ENCODE results near the gene TRIM3.

Gene TRIM3

GRCh38 chr11:6468712-6469495, 4.8 kb downstream of the TRIM3 start:
- Mint-ChIP-seq H3K4me3 (no peak overlapping the region), H3K27me3 (ENCODE audit: low read depth) (peaks cover 30% of the 10 kb centered on the region), H3K4me1 (ENCODE audit: low read depth) (peaks cover 9% of the 10 kb centered on the region), H3K36me3 (ENCODE audit: low read depth) (no peaks in the 10 kb centered on the region), H3K27ac (no peak overlapping the region), H3K9me3 (no peaks in the 10 kb centered on the region)

- peaks cover 3% of the 10 kb centered on the region for H3K36me3 Mint-ChIP-seq (ENCODE audit: low read depth)
- no peaks in the 10 kb centered on the region for H3K27me3 Mint-ChIP-seq (ENCODE audit: low read depth)
- no peaks in the 10 kb centered on the region for H3K9me3 Mint-ChIP-seq
- H3K27ac Mint-ChIP-seq = no peak overlapping the region
- H3K4me3 Mint-ChIP-seq = no peak overlapping the region
- no peaks in the 10 kb centered on the region for H3K4me1 Mint-ChIP-seq (ENCODE audit: low read depth)
These were observed 14.7 kb downstream of the TRIM3 start for GRCh38 chr11:6459099-6459450.

DNA sequence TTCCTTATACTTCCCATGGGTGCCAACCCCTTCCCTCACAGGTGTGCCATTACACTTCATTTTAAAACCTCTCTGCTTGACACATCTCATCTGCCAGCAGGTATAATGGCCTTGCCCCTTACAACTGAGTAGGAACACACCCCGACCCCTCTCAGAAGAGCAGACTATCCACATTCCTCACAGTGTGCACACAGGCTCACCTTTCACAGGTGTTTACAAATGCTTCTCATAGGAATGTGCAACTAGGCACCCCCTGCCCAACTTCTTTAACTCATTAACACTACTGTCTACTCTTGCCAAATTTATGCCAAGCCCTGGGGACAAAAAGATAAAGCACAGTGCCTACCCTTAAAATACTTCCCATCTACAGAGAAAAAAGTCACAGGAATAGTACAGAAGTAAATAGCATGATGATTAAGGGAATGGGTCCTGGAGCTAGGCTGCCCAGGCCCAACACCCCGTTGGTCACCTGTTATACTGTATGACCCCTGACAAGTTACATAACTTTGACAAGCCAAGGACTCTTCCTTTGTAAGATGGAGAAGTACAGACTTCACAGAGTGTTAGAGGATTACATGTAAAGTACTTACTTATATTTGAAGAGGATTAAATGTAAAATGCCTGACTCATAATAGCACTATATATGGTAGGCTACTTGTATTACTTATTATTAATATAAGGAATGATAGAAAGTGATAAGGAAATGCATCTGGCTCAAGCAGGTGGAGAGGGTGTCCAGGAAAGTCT, 15.2 kb downstream of the TRIM3 start:
- Mint-ChIP-seq H3K27me3 (ENCODE audit: low read depth) (no peaks in the 10 kb centered on the region), H3K27ac (no peak overlapping the region), H3K4me1 (ENCODE audit: low read depth) (no peaks in the 10 kb centered on the region)

GRCh38 chr11:6457581-6458320, 16.0 kb downstream of the TRIM3 start:
- no peak overlapping the region for H3K4me3 Mint-ChIP-seq
- H3K27me3 Mint-ChIP-seq (ENCODE audit: low read depth) = no peaks in the 10 kb centered on the region
- H3K4me1 Mint-ChIP-seq (ENCODE audit: low read depth) = no peaks in the 10 kb centered on the region
- no peaks in the 10 kb centered on the region for H3K36me3 Mint-ChIP-seq (ENCODE audit: low read depth)
- H3K27ac Mint-ChIP-seq = no peak overlapping the region
- H3K9me3 Mint-ChIP-seq = no peaks in the 10 kb centered on the region

More for the DNA sequence above, 15.2 kb downstream of the TRIM3 start:
- no peak overlapping the region for H3K4me3 Mint-ChIP-seq
- H3K9me3 Mint-ChIP-seq = no peaks in the 10 kb centered on the region
- no peaks in the 10 kb centered on the region for H3K36me3 Mint-ChIP-seq (ENCODE audit: low read depth)

DNA sequence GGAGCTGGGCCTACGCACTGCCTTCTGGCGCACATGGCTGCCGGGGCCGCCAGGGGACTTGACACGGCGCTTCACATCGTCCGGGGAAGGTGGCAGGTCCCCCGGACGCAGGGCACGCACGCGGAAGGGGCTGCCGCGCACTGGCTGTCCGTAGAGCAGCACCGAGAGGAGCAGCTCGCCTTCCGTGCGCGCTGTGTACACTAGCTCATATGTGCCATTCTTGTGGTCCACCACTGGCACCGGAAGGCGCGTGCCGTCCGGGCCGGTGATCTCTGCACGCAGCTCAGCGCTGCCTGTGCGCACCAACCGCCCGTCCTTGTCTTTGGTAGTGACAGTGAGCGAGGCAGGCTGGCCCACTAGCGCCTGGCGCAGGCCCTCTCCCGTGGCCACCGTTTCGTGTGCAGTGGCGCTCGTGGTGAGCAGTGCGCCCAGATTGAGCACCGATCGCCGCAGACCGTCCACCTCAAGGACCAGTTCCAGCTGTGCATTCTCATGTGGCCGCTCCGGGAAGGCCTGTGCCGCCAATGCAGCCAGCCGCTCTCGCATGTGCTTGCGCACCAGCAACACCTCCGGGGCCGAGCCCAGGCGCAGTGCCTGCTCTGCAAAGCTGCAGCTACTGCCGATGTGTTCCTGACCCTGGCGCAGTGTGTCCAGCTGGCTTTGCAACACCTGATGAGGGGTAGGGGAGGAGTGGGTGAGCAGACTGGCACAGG, 17.2 kb downstream of the TRIM3 start:
- Mint-ChIP-seq H3K9me3 (no peaks in the 10 kb centered on the region), H3K4me1 (ENCODE audit: low read depth) (no peaks in the 10 kb centered on the region), H3K4me3 (no peak overlapping the region), H3K27ac (no peak overlapping the region), H3K27me3 (ENCODE audit: low read depth) (no peaks in the 10 kb centered on the region), H3K36me3 (ENCODE audit: low read depth) (no peaks in the 10 kb centered on the region)

GRCh38 chr11:6455070-6455469, 18.7 kb downstream of the TRIM3 start:
- no peak overlapping the region for H3K4me3 Mint-ChIP-seq

DNA sequence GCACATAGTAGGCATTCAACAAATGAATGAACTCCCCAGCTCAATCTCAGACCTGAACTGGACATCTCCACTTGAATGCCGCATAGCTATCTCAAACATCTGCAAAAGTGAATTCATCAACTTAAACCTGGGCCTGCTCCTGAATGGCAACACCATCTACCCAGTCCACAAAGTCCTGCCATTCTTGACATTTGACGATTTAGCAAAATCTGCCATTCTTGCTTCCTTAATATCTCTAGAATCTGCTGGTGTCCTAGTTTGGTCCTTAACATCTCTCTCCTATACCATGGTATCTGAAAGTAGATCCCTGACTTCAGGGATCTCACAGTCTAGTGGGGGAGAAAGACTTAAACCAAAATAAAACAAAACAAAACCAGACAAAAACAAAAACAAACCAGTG, 20.6 kb downstream of the TRIM3 start:
- H3K27me3 Mint-ChIP-seq (ENCODE audit: low read depth) = no peaks in the 10 kb centered on the region
- H3K36me3 Mint-ChIP-seq (ENCODE audit: low read depth) = no peaks in the 10 kb centered on the region

More at GRCh38 chr11:6455070-6455469, 18.7 kb downstream of the TRIM3 start:
- Mint-ChIP-seq H3K36me3 (ENCODE audit: low read depth) (no peaks in the 10 kb centered on the region), H3K27ac (no peak overlapping the region), H3K9me3 (no peaks in the 10 kb centered on the region), H3K27me3 (ENCODE audit: low read depth) (no peaks in the 10 kb centered on the region), H3K4me1 (ENCODE audit: low read depth) (no peaks in the 10 kb centered on the region)

GRCh38 chr11:6452219-6452618, 21.5 kb downstream of the TRIM3 start:
- Mint-ChIP-seq H3K27me3 (ENCODE audit: low read depth) (no peaks in the 10 kb centered on the region), H3K36me3 (ENCODE audit: low read depth) (no peaks in the 10 kb centered on the region), H3K4me3 (no peak overlapping the region), H3K9me3 (no peaks in the 10 kb centered on the region), H3K4me1 (ENCODE audit: low read depth) (no peaks in the 10 kb centered on the region), H3K27ac (no peak overlapping the region)

More for the DNA sequence above, 20.6 kb downstream of the TRIM3 start:
- H3K9me3 Mint-ChIP-seq = no peaks in the 10 kb centered on the region
- no peak overlapping the region for H3K27ac Mint-ChIP-seq
- no peak overlapping the region for H3K4me3 Mint-ChIP-seq
- H3K4me1 Mint-ChIP-seq (ENCODE audit: low read depth) = no peaks in the 10 kb centered on the region

GRCh38 chr11:6448574-6448973, 25.2 kb downstream of the TRIM3 start:
- H3K27me3 Mint-ChIP-seq (ENCODE audit: low read depth) = peaks cover 14% of the 10 kb centered on the region
- H3K4me3 Mint-ChIP-seq = no peak overlapping the region
- H3K36me3 Mint-ChIP-seq (ENCODE audit: low read depth) = no peaks in the 10 kb centered on the region
- H3K4me1 Mint-ChIP-seq (ENCODE audit: low read depth) = no peaks in the 10 kb centered on the region
- no peaks in the 10 kb centered on the region for H3K9me3 Mint-ChIP-seq
- H3K27ac Mint-ChIP-seq = no peak overlapping the region

- Mint-ChIP-seq H3K27me3 (ENCODE audit: low read depth) (peaks cover 14% of the 10 kb centered on the region), H3K36me3 (ENCODE audit: low read depth) (no peaks in the 10 kb centered on the region), H3K27ac (no peak overlapping the region), H3K9me3 (no peaks in the 10 kb centered on the region), H3K4me1 (ENCODE audit: low read depth) (no peaks in the 10 kb centered on the region), H3K4me3 (no peak overlapping the region)
These were observed 30.3 kb downstream of the TRIM3 start for GRCh38 chr11:6443269-6444003.

DNA sequence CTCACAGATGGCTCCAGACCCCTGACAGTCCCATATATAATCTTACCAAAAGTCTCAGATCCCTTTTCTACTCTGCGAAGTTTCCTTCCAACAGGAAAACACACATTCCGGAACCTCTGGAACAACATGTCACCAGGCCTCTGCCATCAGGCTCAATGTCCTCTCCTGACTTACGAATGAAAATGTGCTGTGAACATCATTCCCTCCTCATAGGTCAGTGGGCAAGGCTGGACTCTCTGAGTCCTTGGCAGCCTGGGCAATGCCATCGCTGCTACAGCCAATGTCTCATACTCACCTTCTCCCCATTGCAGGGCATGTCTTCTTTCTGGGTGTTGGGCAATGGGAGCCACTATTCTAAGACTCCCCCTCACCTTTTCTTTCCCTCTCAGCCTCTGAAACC, 31.3 kb downstream of the TRIM3 start:
- Mint-ChIP-seq H3K4me3 (no peak overlapping the region), H3K36me3 (ENCODE audit: low read depth) (no peaks in the 10 kb centered on the region), H3K27me3 (ENCODE audit: low read depth) (peaks cover 14% of the 10 kb centered on the region), H3K4me1 (ENCODE audit: low read depth) (no peaks in the 10 kb centered on the region), H3K9me3 (no peaks in the 10 kb centered on the region), H3K27ac (no peak overlapping the region)

- H3K9me3 Mint-ChIP-seq = no peaks in the 10 kb centered on the region
- no peak within 1 kb of the TSS for H3K27ac Mint-ChIP-seq
- peaks cover under 1% of the 10 kb centered on the region for H3K4me1 Mint-ChIP-seq (ENCODE audit: low read depth)
- H3K36me3 Mint-ChIP-seq (ENCODE audit: low read depth) = no peaks in the 10 kb centered on the region
- H3K27me3 Mint-ChIP-seq (ENCODE audit: low read depth) = peaks cover 8% of the 10 kb centered on the region
- no peak within 1 kb of the TSS for H3K4me3 Mint-ChIP-seq
These were observed 32.8 kb downstream of the TRIM3 start, which contains the start of gene HPX for GRCh38 chr11:6440906-6441358. Gene HPX (minus strand): TSS chr11:6440987. CDS start chr11:6440963, 24 bp downstream.

DNA sequence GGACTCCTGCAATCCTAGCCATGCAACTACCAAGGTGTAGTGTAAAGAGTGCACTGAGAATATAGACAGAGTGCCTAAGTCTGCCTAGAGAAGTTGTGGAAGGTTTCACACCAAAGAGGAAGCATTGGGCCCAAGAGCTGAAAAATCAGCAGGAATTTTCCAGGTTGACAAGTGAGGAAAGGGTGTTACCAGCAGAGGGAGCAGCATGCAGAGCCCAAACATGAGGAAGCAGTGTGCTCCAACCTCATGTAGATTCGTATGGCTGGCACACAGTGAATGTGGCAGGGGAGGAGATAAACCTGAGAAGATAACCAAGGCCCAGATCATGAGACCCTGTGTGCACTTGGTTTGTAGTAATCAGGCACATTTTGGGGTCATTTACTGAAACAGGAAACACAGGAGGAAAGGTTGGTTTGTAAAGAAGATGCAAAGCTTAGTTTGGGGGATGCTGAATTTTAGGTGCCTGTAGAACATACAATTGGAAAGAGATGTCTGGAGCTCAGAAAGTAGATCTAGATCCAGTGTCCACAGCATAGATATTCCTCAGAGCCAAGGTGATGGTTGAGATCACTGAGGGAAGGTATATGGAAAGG, 34.7 kb downstream of the TRIM3 start:
- H3K4me3 Mint-ChIP-seq = no peak overlapping the region
- peaks cover 3% of the 10 kb centered on the region for H3K4me1 Mint-ChIP-seq (ENCODE audit: low read depth)
- no peaks in the 10 kb centered on the region for H3K27me3 Mint-ChIP-seq (ENCODE audit: low read depth)
- H3K36me3 Mint-ChIP-seq (ENCODE audit: low read depth) = no peaks in the 10 kb centered on the region
- H3K27ac Mint-ChIP-seq = no peak overlapping the region
- no peaks in the 10 kb centered on the region for H3K9me3 Mint-ChIP-seq
